A549 (cell line): Measurements from ENCODE around the gene OSTC. TPM values are rescaled to one million over a fixed set of nuclear protein-coding genes. Genes with fewer than 3 reads are reported as not detected.
A peak's percentile ranks its signal among the peaks of the same experiment; 100 is the strongest.

ENCODE experiments used
- ATAC-seq, 2 experiments: fragments of 200-7000 bp in 1 of 2; fragments of >200 bp in 1 of 2; cut with Nextera tagmentation in 1 of 2; cut with Tn5 transposase in 1 of 2; 3 replicates each; pipeline versions ENCODE4 v1.8.0 to v1.9.1; 2018 to 2020; ENCODE audit warnings: mild to moderate bottlenecking in 1 of 2, moderate library complexity in 1 of 2
- CTCF ChIA-PET: fragments of 300-600 bp; sonication (Branson Sonifier 250); formaldehyde crosslinking; extraction: SDS; loops from one replicate; lab custom pipeline; 2021; ENCODE audit warnings: antibody characterized with exemption, inconsistent platforms; lab: Yijun Ruan, JAX
- POLR2A ChIA-PET: fragments of 350-600 bp; formaldehyde crosslinking; extraction: SDS; loops from one replicate; lab custom pipeline; 2021; ENCODE audit warnings: antibody characterized with exemption, inconsistent platforms; lab: Yijun Ruan, JAX
- DNase-seq, 2 experiments: peaks; one replicate each; pipeline versions ENCODE4 v3.0.0 to v3.0.0-alpha.2; 2011 to 2016; ENCODE audit warnings: low read depth in 1 of 2, low spot score in 1 of 2
- FAIRE-seq: peaks from 2 replicates; lab custom pipeline; 2011; peaks lifted over from hg19 to GRCh38; lab: Jason Lieb, UNC
- H3K27ac ChIP-seq, 2 experiments: fragments of >200 bp; sonication (Bioruptor Twin); formaldehyde crosslinking; 3 replicates each; pipeline ENCODE4 v1.5.1; 2016 to 2017
- H3K4me1 ChIP-seq: fragments of >200 bp; sonication (Bioruptor Twin); formaldehyde crosslinking; 3 replicates; pipeline ENCODE4 v1.6.1; 2016
- H3K4me2 ChIP-seq: fragments of >200 bp; sonication (Bioruptor Twin); formaldehyde crosslinking; 3 replicates; pipeline ENCODE4 v1.6.1; 2016
- H3K4me3 ChIP-seq: fragments of >200 bp; sonication (Bioruptor Twin); formaldehyde crosslinking; 3 replicates; pipeline ENCODE4 v1.5.1; 2016
- H3K9me3 ChIP-seq: fragments of >200 bp; sonication (Bioruptor Twin); formaldehyde crosslinking; 3 replicates; pipeline ENCODE4 v1.6.1; 2016
- ATOH8 ChIP-seq: fragments of 250-450 bp; sonication (Bioruptor Pico); IDR thresholded peaks from 2 replicates; pipeline ENCODE4 v1.5.0; 2020; ENCODE audit warnings: low read depth, mild to moderate bottlenecking, moderate library complexity
- BCL3 ChIP-seq: fragments of >200 bp; sonication (Bioruptor Twin); formaldehyde crosslinking; IDR thresholded peaks from 3 replicates; pipeline ENCODE4 v1.6.1; 2016
- BHLHE40 ChIP-seq: IDR thresholded peaks from 2 replicates; pipeline ENCODE4 v1.6.1; 2012; ENCODE audit warnings: low read depth, low read length, inconsistent platforms
- CBX2 ChIP-seq: fragments of 200-600 bp; sonication (generic); IDR thresholded peaks from 2 replicates; pipeline ENCODE4 v1.6.1; 2016; ENCODE audit warnings: low read depth, mild to moderate bottlenecking, borderline replicate concordance
- CBX8 ChIP-seq: fragments of 200-600 bp; sonication (generic); IDR thresholded peaks from 2 replicates; pipeline ENCODE4 v1.6.1; 2016
- CEBPB ChIP-seq, 2 experiments: fragments of >200 bp in 1 of 2; sonication (Bioruptor Twin) in 1 of 2; formaldehyde crosslinking in 1 of 2; IDR thresholded peaks; 2 replicates each; pipeline ENCODE4 v1.6.1; 2012 to 2016
- EHMT2 ChIP-seq: fragments of 200-600 bp; sonication (generic); IDR thresholded peaks from 2 replicates; pipeline ENCODE4 v1.6.1; 2016; ENCODE audit warnings: antibody characterized with exemption, low read depth, mild to moderate bottlenecking, moderate library complexity
- FOSB ChIP-seq: fragments of 250-450 bp; sonication (Bioruptor Pico); IDR thresholded peaks from 2 replicates; pipeline ENCODE4 v1.5.0; 2020; ENCODE audit warnings: mild to moderate bottlenecking, moderate library complexity
- GATA3 ChIP-seq: IDR thresholded peaks from 2 replicates; pipeline ENCODE4 v1.6.1; 2012; ENCODE audit warnings: borderline replicate concordance
- HDAC2 ChIP-seq: fragments of 200-600 bp; sonication (generic); IDR thresholded peaks from 2 replicates; pipeline ENCODE4 v1.6.1; 2016
- HES2 ChIP-seq: fragments of >200 bp; sonication (Bioruptor Twin); formaldehyde crosslinking; IDR thresholded peaks from 2 replicates; pipeline ENCODE4 v1.6.1; 2016
- HOXA7 ChIP-seq: fragments of 250-450 bp; sonication (Bioruptor Pico); IDR thresholded peaks from 2 replicates; pipeline ENCODE4 v1.5.0; 2020; ENCODE audit warnings: mild to moderate bottlenecking, moderate library complexity
- HOXB5 ChIP-seq: fragments of 250-450 bp; sonication (Bioruptor Pico); IDR thresholded peaks from 2 replicates; pipeline ENCODE4 v1.5.0; 2020; ENCODE audit warnings: mild to moderate bottlenecking, moderate library complexity
- JUN ChIP-seq, 2 experiments: fragments of >200 bp; sonication (Bioruptor Twin); formaldehyde crosslinking; IDR thresholded peaks; 2 replicates in 1 of 2; 3 replicates in 1 of 2; pipeline ENCODE4 v1.6.1; 2016 to 2017
- KDM5A ChIP-seq: fragments of 200-600 bp; sonication (generic); IDR thresholded peaks from 2 replicates; pipeline ENCODE4 v1.6.1; 2016; ENCODE audit warnings: antibody characterized with exemption, mild to moderate bottlenecking
- MAFK ChIP-seq: fragments of 450-650 bp; IDR thresholded peaks from 2 replicates; pipeline ENCODE4 v1.6.1; 2014; ENCODE audit not compliant: partially characterized antibody
- MYC ChIP-seq: IDR thresholded peaks from 2 replicates; pipeline ENCODE4 v1.6.1; 2012; ENCODE audit warnings: mild to moderate bottlenecking, inconsistent platforms, low read length, improper control_type of control experiment, borderline replicate concordance
- NFE2L2 ChIP-seq: fragments of 150-350 bp; conservative IDR thresholded peaks from 2 replicates; pipeline ENCODE4 v1.6.1; 2014; ENCODE audit warnings: low read length
- NPAS2 ChIP-seq: fragments of 250-450 bp; sonication (Bioruptor Pico); IDR thresholded peaks from 2 replicates; pipeline ENCODE4 v1.8.0; 2022; ENCODE audit warnings: mild to moderate bottlenecking, moderate library complexity, borderline replicate concordance
- PHF8 ChIP-seq: fragments of 200-600 bp; sonication (generic); IDR thresholded peaks from 2 replicates; pipeline ENCODE4 v1.6.1; 2016; ENCODE audit warnings: low read depth, mild to moderate bottlenecking, antibody characterized with exemption, moderate library complexity, borderline replicate concordance
- RARB ChIP-seq: fragments of 250-450 bp; sonication (Bioruptor Pico); IDR thresholded peaks from 2 replicates; pipeline ENCODE4 v1.8.0; 2021; ENCODE audit warnings: mild to moderate bottlenecking, moderate library complexity
- RCOR1 ChIP-seq: fragments of 150-350 bp; IDR thresholded peaks from 2 replicates; pipeline ENCODE4 v1.6.1; 2014; ENCODE audit warnings: antibody characterized with exemption, low read length, low read depth
- RFX5 ChIP-seq: fragments of 450-650 bp; IDR thresholded peaks from 2 replicates; pipeline ENCODE4 v1.7.1; 2014; ENCODE audit warnings: antibody characterized with exemption, mild to moderate bottlenecking, moderate library complexity
- SREBF2 ChIP-seq: fragments of 450-650 bp; IDR thresholded peaks from 2 replicates; pipeline ENCODE4 v1.6.1; 2014; ENCODE audit warnings: mild to moderate bottlenecking, moderate library complexity
- TFCP2L1 ChIP-seq: fragments of 250-450 bp; sonication (Bioruptor Pico); IDR thresholded peaks from 2 replicates; pipeline ENCODE4 v1.5.0; 2021; ENCODE audit warnings: mild to moderate bottlenecking
- ZC3H11A ChIP-seq: fragments of 450-650 bp; IDR thresholded peaks from 2 replicates; pipeline ENCODE4 v1.6.1; 2014; ENCODE audit warnings: antibody characterized with exemption, mild to moderate bottlenecking
- ZNF302 ChIP-seq: fragments of 250-450 bp; sonication (Bioruptor Pico); IDR thresholded peaks from 2 replicates; pipeline ENCODE4 v1.9.0; 2021; ENCODE audit warnings: inconsistent platforms, mild to moderate bottlenecking, moderate library complexity
- WGBS: methylation state at CpG from one replicate; pipeline ENCODE4 v1.1.6; 2017; ENCODE audit errors: missing lambda C conversion rate; 5-methylcytosine and 5-hydroxymethylcytosine counted together
- polyA plus RNA-seq, 4 experiments: library from polyadenylated mRNA; depleted of rRNA in 3 of 4; stranded (reverse); fragments of >200 nt; fragmentation: RNase III in 1 of 4; extraction: RNeasy Plus Mini Kit Qiagen cat#74134 plus additional on column Dnase treatment in 1 of 4; gene quantifications; 2 replicates in 3 of 4; 3 replicates in 1 of 4; pipeline ENCODE4 v1.2.3, GENCODE V29; 2011 to 2017

The OSTC gene
- polyA plus RNA-seq, 2 of the 4 experiments (the other 2 are of a cell fraction) = 128 to 166 TPM

GRCh38 chr4:108624263-108625056, 25.9 kb upstream of the OSTC start:
- no peak for TF ChIP-seq RARB (CRISPR knock-in tag)
- TF ChIP-seq, all 56 proteins: peak for 0
- H3K4me2 ChIP-seq = peak overlapping the region; percentile 88
- WGBS = 79% methylated on average over 2 of the region's 2 CpGs
- DNase-seq = no peak
- CTCF ChIA-PET = no interaction called here
- no peak overlapping the region for H3K27ac ChIP-seq
- POLR2A ChIA-PET = no interaction called here
- ATAC-seq = no peak
- FAIRE-seq = no peak
- H3K9me3 ChIP-seq = no peaks in the 10 kb centered on the region
- peaks cover 28% of the 10 kb centered on the region; the same call in 2 of the 3 replicates for H3K4me1 ChIP-seq
- H3K4me3 ChIP-seq = no peak overlapping the region

GRCh38 chr4:108626056-108626455, 24.3 kb upstream of the OSTC start:
- WGBS = 100% methylated on average over 1 of the region's 1 CpG
- TF ChIP-seq KDM5A (no peak), HOXA7 (CRISPR knock-in tag) (no peak), ZNF302 (no peak), MYC (no peak), ZC3H11A (no peak)
- H3K4me2 ChIP-seq = no peak overlapping the region
- H3K27ac ChIP-seq = no peak overlapping the region
- ChIA-PET POLR2A (interaction anchor here (1.1 kb wide), 2 partner anchors 22 to 24 kb away, joined by 3 to 4 read pairs; no protein-coding TSS in a partner anchor), CTCF (no interaction called here)
- DNase-seq (no peak), ATAC-seq (no peak), FAIRE-seq (no peak)
- H3K4me1 ChIP-seq = peaks cover 28% of the 10 kb centered on the region; the same call in 2 of the 3 replicates
- no peaks in the 10 kb centered on the region for H3K9me3 ChIP-seq
- no peak overlapping the region for H3K4me3 ChIP-seq

- ChIA-PET CTCF (no interaction called here), POLR2A (no interaction called here)
- DNase-seq (no peak), ATAC-seq (no peak; a peak in 1 of 6 replicates), FAIRE-seq (no peak)
- Histone ChIP-seq H3K27ac (no peak overlapping the region), H3K4me2 (no peak overlapping the region), H3K4me3 (no peak overlapping the region), H3K4me1 (peaks cover 12% of the 10 kb centered on the region; the same call in 1 of the 3 replicates), H3K9me3 (no peaks in the 10 kb centered on the region)
- TF ChIP-seq CEBPB (IDR thresholded peaks at IDR 0.05) (no peak), EHMT2 (no peak), HOXA7 (CRISPR knock-in tag) (no peak), RCOR1 (no peak), NFE2L2 (no peak), MAFK (no peak), NPAS2 (CRISPR knock-in tag) (no peak), HES2 (no peak), BHLHE40 (no peak), HDAC2 (no peak)
Observed at GRCh38 chr4:108628411-108628810, 22.0 kb upstream of the OSTC start.

- no peak overlapping the region for H3K4me2 ChIP-seq
- FAIRE-seq (no peak), DNase-seq (no peak)
- no peaks in the 10 kb centered on the region for H3K4me1 ChIP-seq
- POLR2A ChIA-PET = no interaction called here
- H3K27ac ChIP-seq = no peak overlapping the region
- 81% methylated on average over 6 of the region's 8 CpGs for WGBS
- TF ChIP-seq BCL3 (no peak), JUN (IDR thresholded peaks at IDR 0.05) (no peak), HOXB5 (CRISPR knock-in tag) (no peak), TFCP2L1 (CRISPR knock-in tag) (no peak), FOSB (no peak), CBX2 (no peak), CEBPB (IDR thresholded peaks at IDR 0.05) (no peak), RFX5 (no peak), GATA3 (no peak), PHF8 (no peak), SREBF2 (no peak), CBX8 (no peak), RCOR1 (no peak), MAFK (no peak), MYC (no peak), NFE2L2 (no peak), ZNF302 (no peak), ATOH8 (CRISPR knock-in tag) (no peak)
- TF ChIP-seq, all 56 proteins: peak for 0
- Histone ChIP-seq H3K4me3 (no peak overlapping the region), H3K9me3 (no peaks in the 10 kb centered on the region)
- CTCF ChIA-PET = interaction anchor here (1.4 to 2.1 kb wide), 2 partner anchors 11 to 15 kb away, joined by 6 to 9 read pairs; partner anchors contain the start of gene OSTC
- no peak for ATAC-seq
Observed at GRCh38 chr4:108635070-108635655, 15.2 kb upstream of the OSTC start.
